H9 (cell line): ENCODE measurements around the gene LMF1. TPM values are rescaled to one million over a fixed set of nuclear protein-coding genes. Genes with fewer than 3 reads are reported as not detected.

Experiments
- DNase-seq: peaks from one replicate; pipeline ENCODE4 v3.0.0-alpha.2; 2017
- H2AFZ ChIP-seq: one replicate; pipeline ENCODE4 v1.6.1; 2013; ENCODE audit warnings: mild to moderate bottlenecking, low read length, control low read depth, moderate library complexity
- H2AK5ac ChIP-seq: 2 replicates; pipeline ENCODE4 v1.6.1; 2013; ENCODE audit warnings: low read length, control low read depth, mixed read lengths; ENCODE audit not compliant: insufficient read length
- H2BK120ac ChIP-seq: one replicate; pipeline ENCODE4 v1.6.1; 2013; ENCODE audit warnings: low read depth, mild to moderate bottlenecking, low read length, control low read depth, inconsistent platforms; ENCODE audit not compliant: poor library complexity, severe bottlenecking
- H2BK12ac ChIP-seq: 2 replicates; pipeline ENCODE4 v1.6.1; 2013; ENCODE audit warnings: low read length, control low read depth, mixed read lengths, low read depth; ENCODE audit not compliant: insufficient read length
- H2BK15ac ChIP-seq: 2 replicates; pipeline ENCODE4 v1.6.1; 2013; ENCODE audit warnings: low read depth, low read length, control low read depth
- H2BK20ac ChIP-seq: one replicate; pipeline ENCODE4 v1.6.1; 2013; ENCODE audit warnings: low read depth, mild to moderate bottlenecking, low read length, control low read depth, inconsistent platforms; ENCODE audit not compliant: poor library complexity, severe bottlenecking
- H2BK5ac ChIP-seq: 2 replicates; pipeline ENCODE4 v1.6.1; 2013; ENCODE audit warnings: low read length, control low read depth, mixed read lengths; ENCODE audit not compliant: insufficient read length
- H3K14ac ChIP-seq: 2 replicates; pipeline ENCODE4 v1.6.1; 2013; ENCODE audit warnings: low read length, control low read depth; ENCODE audit not compliant: insufficient read depth
- H3K18ac ChIP-seq: 2 replicates; pipeline ENCODE4 v1.6.1; 2013; ENCODE audit warnings: low read depth, mild to moderate bottlenecking, mixed read lengths, low read length, control low read depth; ENCODE audit not compliant: insufficient read length
- H3K23ac ChIP-seq: 2 replicates; pipeline ENCODE4 v1.6.1; 2013; ENCODE audit warnings: low read length, control low read depth, mixed read lengths, low read depth; ENCODE audit not compliant: insufficient read length
- H3K23me2 ChIP-seq: 2 replicates; pipeline ENCODE4 v1.6.1; 2013; ENCODE audit warnings: low read depth, mild to moderate bottlenecking, mixed read lengths, low read length, control low read depth; ENCODE audit not compliant: insufficient read length, poor library complexity, severe bottlenecking
- H3K27ac ChIP-seq: 2 replicates; pipeline ENCODE4 v1.5.1; 2013; ENCODE audit warnings: low read length, control low read depth, mixed read lengths, low read depth; ENCODE audit not compliant: insufficient read length
- H3K27me3 ChIP-seq: 2 replicates; pipeline ENCODE4 v1.6.1; 2013; ENCODE audit warnings: low read length, control low read depth, inconsistent platforms; ENCODE audit not compliant: insufficient read depth
- H3K4ac ChIP-seq: 2 replicates; pipeline ENCODE4 v1.6.1; 2013; ENCODE audit warnings: low read depth, mild to moderate bottlenecking, control low read depth, inconsistent platforms, low read length, moderate library complexity
- H3K4me1 ChIP-seq: 2 replicates; pipeline ENCODE4 v1.6.1; 2013; ENCODE audit warnings: low read length, control low read depth, inconsistent platforms; ENCODE audit not compliant: insufficient read depth
- H3K4me2 ChIP-seq: 2 replicates; pipeline ENCODE4 v1.6.1; 2013; ENCODE audit warnings: low read length, control low read depth, mixed read lengths; ENCODE audit not compliant: insufficient read length, insufficient read depth
- H3K56ac ChIP-seq: 2 replicates; pipeline ENCODE4 v1.6.1; 2013; ENCODE audit warnings: low read depth, mild to moderate bottlenecking, mixed read lengths, low read length, control low read depth; ENCODE audit not compliant: insufficient read length
- H3K79me1 ChIP-seq: 2 replicates; pipeline ENCODE4 v1.6.1; 2013; ENCODE audit warnings: low read depth, mild to moderate bottlenecking, moderate library complexity, low read length, control low read depth, inconsistent platforms; ENCODE audit not compliant: insufficient read depth, poor library complexity, severe bottlenecking
- H3K79me2 ChIP-seq: 2 replicates; pipeline ENCODE4 v1.6.1; 2013; ENCODE audit warnings: low read length, control low read depth, inconsistent platforms; ENCODE audit not compliant: insufficient read depth
- H3K9ac ChIP-seq: 2 replicates; pipeline ENCODE4 v1.6.1; 2013; ENCODE audit warnings: low read length, control low read depth, mixed read lengths; ENCODE audit not compliant: insufficient read length; ENCODE audit errors: extremely low read depth
- H3K9me3 ChIP-seq: one replicate; pipeline ENCODE4 v1.6.1; 2013; ENCODE audit warnings: low read depth, low read length, inconsistent platforms; ENCODE audit not compliant: control insufficient read depth
- H3T11ph ChIP-seq: one replicate; pipeline ENCODE4 v1.6.1; 2013; ENCODE audit warnings: mild to moderate bottlenecking, low read length, control low read depth, inconsistent platforms
- H4K20me1 ChIP-seq: one replicate; pipeline ENCODE4 v1.6.1; 2013; ENCODE audit not compliant: control insufficient read depth, insufficient read length, insufficient read depth
- H4K5ac ChIP-seq: 2 replicates; pipeline ENCODE4 v1.6.1; 2013; ENCODE audit warnings: low read depth, mild to moderate bottlenecking, mixed read lengths, low read length, control low read depth; ENCODE audit not compliant: insufficient read length
- H4K8ac ChIP-seq: replicated peaks from 2 replicates; pipeline ENCODE4 v1.6.1; 2013; ENCODE audit warnings: low read length, control low read depth, mixed read lengths, low read depth; ENCODE audit not compliant: insufficient read length
- H4K91ac ChIP-seq: 2 replicates; pipeline ENCODE4 v1.6.1; 2013; ENCODE audit warnings: low read depth, mild to moderate bottlenecking, moderate library complexity, mixed read lengths, low read length, control low read depth; ENCODE audit not compliant: insufficient read length
- H3K27ac Mint-ChIP-seq, 3 experiments: 2 replicates in 2 of 3; 3 replicates in 1 of 3; pipeline ENCODE4 v1.8.0; 2020 to 2021; ENCODE audit warnings: mixed read lengths in 3 of 3, mild to moderate bottlenecking in 1 of 3, moderate library complexity in 1 of 3
- H3K27me3 Mint-ChIP-seq: 2 replicates; pipeline ENCODE4 v1.8.0; 2021; ENCODE audit warnings: low read depth, mild to moderate bottlenecking, moderate library complexity, mixed read lengths
- H3K36me3 Mint-ChIP-seq, 3 experiments: 2 replicates in 2 of 3; 3 replicates in 1 of 3; pipeline ENCODE4 v1.8.0; 2020 to 2021; ENCODE audit warnings: low read depth in 3 of 3, mixed read lengths in 3 of 3; ENCODE audit not compliant: insufficient read depth in 1 of 3
- H3K4me1 Mint-ChIP-seq, 2 experiments: 2 replicates each; pipeline ENCODE4 v1.8.0; 2020; ENCODE audit warnings: mixed read lengths in 2 of 2
- H3K4me3 Mint-ChIP-seq, 2 experiments: 2 replicates in 1 of 2; 3 replicates in 1 of 2; pipeline ENCODE4 v1.8.0; 2020 to 2021; ENCODE audit warnings: mild to moderate bottlenecking in 2 of 2, mixed read lengths in 2 of 2, moderate library complexity in 1 of 2
- H3K9me3 Mint-ChIP-seq, 2 experiments: 2 replicates in 1 of 2; 3 replicates in 1 of 2; pipeline ENCODE4 v1.8.0; 2020; ENCODE audit warnings: mild to moderate bottlenecking in 2 of 2, mixed read lengths in 2 of 2, moderate library complexity in 1 of 2
- WGBS: extraction: QIAGEN DNeasy Blood & Tissue Kit; methylation state at CpG from one replicate; pipeline ENCODE4 v1.1.7; 2013; ENCODE audit warnings: missing lambda C conversion rate, low lambda C conversion rate, mixed read lengths; ENCODE audit not compliant: insufficient read length; ENCODE audit errors: extremely low coverage; 5-methylcytosine and 5-hydroxymethylcytosine counted together
- total RNA-seq: library from RNA; stranded (reverse); gene quantifications from 2 replicates; pipeline ENCODE4 v1.2.1, GENCODE V29; 2021
- TF ChIP-seq, protein P1 (sequence below): fragments of 200-600 bp; sonication (generic); conservative IDR thresholded peaks from 3 replicates; pipeline ENCODE4 v1.8.0; 2021; ENCODE audit warnings: antibody characterized with exemption, mild to moderate bottlenecking

LMF1 gene
- total RNA-seq, 1 experiment from 2014 or later: 7.1 TPM

DNA sequence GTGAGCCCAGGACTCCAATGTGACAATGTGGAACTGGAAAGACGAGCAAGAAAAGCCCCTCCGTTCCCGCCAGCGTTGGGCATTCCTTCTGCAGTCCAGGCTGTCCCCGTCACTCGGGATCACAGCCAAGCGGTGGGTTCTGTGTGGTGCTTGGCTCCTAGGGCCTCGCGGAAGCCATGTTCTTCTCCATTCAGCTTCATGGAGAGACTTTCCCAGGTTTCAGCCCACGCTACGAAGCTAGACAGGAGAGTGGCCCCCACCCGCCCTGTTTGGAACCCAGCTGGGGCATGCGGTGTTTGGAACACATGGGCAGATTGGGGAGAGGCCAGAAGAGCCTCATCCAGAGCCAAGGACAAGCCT is 5.8 kb downstream of the LMF1 start:
- no peaks in the 10 kb centered on the region for H3K9me3 ChIP-seq
- H3K4me3 Mint-ChIP-seq: no peak overlapping the region; a peak in 1 of 5 replicates
- H3K4me1 ChIP-seq: no peaks in the 10 kb centered on the region

More for the DNA sequence above, 5.8 kb downstream of the LMF1 start:
- Histone ChIP-seq H2BK12ac (no peak overlapping the region), H3T11ph (no peak overlapping the region), H2BK5ac (no peak overlapping the region), H3K4me2 (no peak overlapping the region), H4K20me1 (no peaks in the 10 kb centered on the region), H2AFZ (no peak overlapping the region), H3K9ac (no peak overlapping the region), H3K79me1 (no peaks in the 10 kb centered on the region), H3K56ac (no peak overlapping the region), H4K5ac (no peak overlapping the region), H3K79me2 (no peaks in the 10 kb centered on the region), H2BK120ac (no peak overlapping the region), H3K27me3 (no peaks in the 10 kb centered on the region; the same call in 1 of the 2 replicates), H3K4ac (no peak overlapping the region), H3K23ac (no peak overlapping the region), H4K91ac (no peak overlapping the region), H3K18ac (no peak overlapping the region), H3K14ac (no peak overlapping the region), H3K27ac (no peak overlapping the region), H4K8ac (no peak overlapping the region), H2AK5ac (no peak overlapping the region), H2BK15ac (no peak overlapping the region), H3K23me2 (peaks cover 4% of the 10 kb centered on the region), H2BK20ac (no peak overlapping the region)
- Mint-ChIP-seq H3K9me3 (peaks cover 0 to 2% of the 10 kb centered on the region in 2 experiments; a peak in 1 of 5 replicates), H3K27me3 (peaks cover 20% of the 10 kb centered on the region), H3K36me3 (peaks cover 0 to 14% (median 8%) of the 10 kb centered on the region in 3 experiments; a peak in 5 of 7 replicates), H3K27ac (no peak overlapping the region), H3K4me1 (peaks cover 3 to 6% of the 10 kb centered on the region in 2 experiments; a peak in 3 of 4 replicates)
- DNase-seq: no peak
- no CpG with 5 or more reads among the region's 13 CpGs for WGBS
- TF ChIP-seq, protein P1, sequence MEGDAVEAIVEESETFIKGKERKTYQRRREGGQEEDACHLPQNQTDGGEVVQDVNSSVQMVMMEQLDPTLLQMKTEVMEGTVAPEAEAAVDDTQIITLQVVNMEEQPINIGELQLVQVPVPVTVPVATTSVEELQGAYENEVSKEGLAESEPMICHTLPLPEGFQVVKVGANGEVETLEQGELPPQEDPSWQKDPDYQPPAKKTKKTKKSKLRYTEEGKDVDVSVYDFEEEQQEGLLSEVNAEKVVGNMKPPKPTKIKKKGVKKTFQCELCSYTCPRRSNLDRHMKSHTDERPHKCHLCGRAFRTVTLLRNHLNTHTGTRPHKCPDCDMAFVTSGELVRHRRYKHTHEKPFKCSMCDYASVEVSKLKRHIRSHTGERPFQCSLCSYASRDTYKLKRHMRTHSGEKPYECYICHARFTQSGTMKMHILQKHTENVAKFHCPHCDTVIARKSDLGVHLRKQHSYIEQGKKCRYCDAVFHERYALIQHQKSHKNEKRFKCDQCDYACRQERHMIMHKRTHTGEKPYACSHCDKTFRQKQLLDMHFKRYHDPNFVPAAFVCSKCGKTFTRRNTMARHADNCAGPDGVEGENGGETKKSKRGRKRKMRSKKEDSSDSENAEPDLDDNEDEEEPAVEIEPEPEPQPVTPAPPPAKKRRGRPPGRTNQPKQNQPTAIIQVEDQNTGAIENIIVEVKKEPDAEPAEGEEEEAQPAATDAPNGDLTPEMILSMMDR: no peak
